ENCODE data around the gene FTL. TPM values are rescaled to one million over a fixed set of nuclear protein-coding genes. Genes with fewer than 3 reads are reported as not detected.

FTL gene
- total RNA-seq, 2 experiments from 2014 or later, result 616 to 627 TPM

DNA sequence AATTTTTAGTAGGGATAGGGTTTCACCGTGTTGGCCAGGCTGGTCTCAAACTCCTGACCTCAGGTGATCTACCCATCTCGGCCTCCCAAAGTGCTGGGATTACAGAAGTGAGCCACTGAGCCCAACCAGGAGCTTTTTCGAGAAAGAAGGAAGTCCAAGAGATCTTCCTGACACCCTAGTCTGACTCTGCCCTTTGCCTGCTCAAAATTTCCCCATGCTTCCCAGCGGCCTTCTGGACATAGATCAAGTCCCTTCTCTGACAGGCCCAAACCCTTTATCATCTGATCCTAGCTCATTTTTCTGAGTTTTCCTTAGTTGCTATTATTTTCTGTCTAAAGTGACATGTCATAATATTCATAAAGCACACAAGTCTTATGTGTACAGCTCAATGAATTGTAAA, 12.0 kb upstream of the FTL start:
- ATAC-seq (ENCODE audit: poor library complexity) (no peak), DNase-seq (no peak)
- Mint-ChIP-seq H3K27ac (no peak overlapping the region), H3K36me3 (ENCODE audit: low read depth) (peaks cover 12% of the 10 kb centered on the region), H3K4me3 (peak overlapping the region; percentile 69), H3K27me3 (no peaks in the 10 kb centered on the region), H3K4me1 (ENCODE audit: low read depth) (peaks cover 31% of the 10 kb centered on the region), H3K9me3 (no peaks in the 10 kb centered on the region)
- TF ChIP-seq, protein P1, sequence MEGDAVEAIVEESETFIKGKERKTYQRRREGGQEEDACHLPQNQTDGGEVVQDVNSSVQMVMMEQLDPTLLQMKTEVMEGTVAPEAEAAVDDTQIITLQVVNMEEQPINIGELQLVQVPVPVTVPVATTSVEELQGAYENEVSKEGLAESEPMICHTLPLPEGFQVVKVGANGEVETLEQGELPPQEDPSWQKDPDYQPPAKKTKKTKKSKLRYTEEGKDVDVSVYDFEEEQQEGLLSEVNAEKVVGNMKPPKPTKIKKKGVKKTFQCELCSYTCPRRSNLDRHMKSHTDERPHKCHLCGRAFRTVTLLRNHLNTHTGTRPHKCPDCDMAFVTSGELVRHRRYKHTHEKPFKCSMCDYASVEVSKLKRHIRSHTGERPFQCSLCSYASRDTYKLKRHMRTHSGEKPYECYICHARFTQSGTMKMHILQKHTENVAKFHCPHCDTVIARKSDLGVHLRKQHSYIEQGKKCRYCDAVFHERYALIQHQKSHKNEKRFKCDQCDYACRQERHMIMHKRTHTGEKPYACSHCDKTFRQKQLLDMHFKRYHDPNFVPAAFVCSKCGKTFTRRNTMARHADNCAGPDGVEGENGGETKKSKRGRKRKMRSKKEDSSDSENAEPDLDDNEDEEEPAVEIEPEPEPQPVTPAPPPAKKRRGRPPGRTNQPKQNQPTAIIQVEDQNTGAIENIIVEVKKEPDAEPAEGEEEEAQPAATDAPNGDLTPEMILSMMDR (IDR thresholded peaks at IDR 0.05), result no peak
- no peak overlapping the region for H3K27ac ChIP-seq (ENCODE audit: low read depth in 1 of 2, low read length in 2 of 2)
- CTCF ChIA-PET, result interaction anchor here (0.7 to 2.2 kb wide), 3 partner anchors 18 to 164 kb away, joined by 3 to 9 read pairs (median 4); partner anchors contain the start of genes GYS1 and RUVBL2
- H3K27me3 ChIP-seq (ENCODE audit: control insufficient read depth in 1 of 2, insufficient read depth in 2 of 2, low read length in 2 of 2), result no peaks in the 10 kb centered on the region
- peaks cover 20% of the 10 kb centered on the region for H3K4me1 ChIP-seq (ENCODE audit: insufficient read depth, low read length)
- intact Hi-C loops (cut with DNase I, micrococcal nuclease), result no loop called here
- H3K36me3 ChIP-seq (ENCODE audit: insufficient read depth, low read length), result no peaks in the 10 kb centered on the region
- POLR2A ChIA-PET, result interaction anchor here (1.0 to 3.3 kb wide), 3 partner anchors 9 to 15 kb away, joined by 3 to 38 read pairs (median 4); partner anchors contain the start of gene FTL
- H3K4me3 ChIP-seq (ENCODE audit: low read length), result no peak overlapping the region
- no peaks in the 10 kb centered on the region for H3K9me3 ChIP-seq (ENCODE audit: control insufficient read depth in 1 of 2, insufficient read depth in 1 of 2, low read length in 2 of 2)

DNA sequence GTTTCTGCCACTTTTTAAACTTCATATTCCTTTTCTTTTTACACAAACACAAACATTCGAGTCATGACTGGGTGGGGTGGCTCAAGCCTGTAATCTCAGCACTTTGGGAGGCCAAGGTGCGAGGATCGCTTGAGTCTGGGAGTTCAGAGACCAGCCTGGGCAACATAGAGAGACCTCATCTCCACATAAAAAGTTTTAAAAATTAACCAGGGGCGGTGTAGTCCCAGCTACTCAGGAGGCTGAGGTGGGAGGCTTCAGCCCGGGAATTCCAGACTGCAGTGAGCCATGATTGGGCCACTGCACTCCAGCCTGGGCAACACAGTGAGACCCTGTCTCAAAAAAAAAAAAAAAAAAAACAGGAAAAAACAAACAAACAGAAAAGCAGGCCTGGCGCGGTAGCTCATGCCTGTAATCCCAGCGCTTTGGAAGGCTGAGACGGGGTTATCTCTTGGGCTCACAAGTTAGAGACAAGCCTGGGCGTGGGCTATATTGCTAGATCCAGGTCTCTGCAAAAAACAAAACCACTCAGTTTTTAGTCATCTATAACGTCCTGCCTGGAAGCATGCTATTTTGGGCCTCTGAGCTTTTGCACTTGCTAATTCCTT, 11.0 kb upstream of the FTL start:
- Mint-ChIP-seq H3K27ac (peak overlapping the region; percentile 16), H3K36me3 (ENCODE audit: low read depth) (peaks cover 12% of the 10 kb centered on the region), H3K27me3 (no peaks in the 10 kb centered on the region), H3K4me3 (peak overlapping the region; percentile 90), H3K4me1 (ENCODE audit: low read depth) (peaks cover 31% of the 10 kb centered on the region), H3K9me3 (no peaks in the 10 kb centered on the region)
- H3K27ac ChIP-seq (ENCODE audit: low read depth in 1 of 2, low read length in 2 of 2), result peak overlapping the region in 1 of 2 donors; percentile 69
- ATAC-seq (ENCODE audit: poor library complexity) (peak; percentile 5), DNase-seq (no peak)
- TF ChIP-seq, protein P1 (IDR thresholded peaks at IDR 0.05), result no peak
- ChIA-PET CTCF (interaction anchor here (2.2 kb wide), 1 partner anchor 39 kb away, joined by 9 read pairs; the partner anchor contains the start of genes GYS1 and RUVBL2), POLR2A (interaction anchor here (0.6 to 3.3 kb wide), 8 partner anchors 11 to 254 kb away, joined by 3 to 38 read pairs (median 4); partner anchors contain the start of genes BCAT2, FTL, NUCB1 and PPP1R15A)
- no peaks in the 10 kb centered on the region for H3K27me3 ChIP-seq (ENCODE audit: control insufficient read depth in 1 of 2, insufficient read depth in 2 of 2, low read length in 2 of 2)
- H3K9me3 ChIP-seq (ENCODE audit: control insufficient read depth in 1 of 2, insufficient read depth in 1 of 2, low read length in 2 of 2), result no peaks in the 10 kb centered on the region
- H3K4me3 ChIP-seq (ENCODE audit: low read length), result peak overlapping the region; percentile 99
- no peaks in the 10 kb centered on the region for H3K36me3 ChIP-seq (ENCODE audit: insufficient read depth, low read length)
- peaks cover 20% of the 10 kb centered on the region for H3K4me1 ChIP-seq (ENCODE audit: insufficient read depth, low read length)
- intact Hi-C loops (cut with DNase I, micrococcal nuclease), result no loop called here

DNA sequence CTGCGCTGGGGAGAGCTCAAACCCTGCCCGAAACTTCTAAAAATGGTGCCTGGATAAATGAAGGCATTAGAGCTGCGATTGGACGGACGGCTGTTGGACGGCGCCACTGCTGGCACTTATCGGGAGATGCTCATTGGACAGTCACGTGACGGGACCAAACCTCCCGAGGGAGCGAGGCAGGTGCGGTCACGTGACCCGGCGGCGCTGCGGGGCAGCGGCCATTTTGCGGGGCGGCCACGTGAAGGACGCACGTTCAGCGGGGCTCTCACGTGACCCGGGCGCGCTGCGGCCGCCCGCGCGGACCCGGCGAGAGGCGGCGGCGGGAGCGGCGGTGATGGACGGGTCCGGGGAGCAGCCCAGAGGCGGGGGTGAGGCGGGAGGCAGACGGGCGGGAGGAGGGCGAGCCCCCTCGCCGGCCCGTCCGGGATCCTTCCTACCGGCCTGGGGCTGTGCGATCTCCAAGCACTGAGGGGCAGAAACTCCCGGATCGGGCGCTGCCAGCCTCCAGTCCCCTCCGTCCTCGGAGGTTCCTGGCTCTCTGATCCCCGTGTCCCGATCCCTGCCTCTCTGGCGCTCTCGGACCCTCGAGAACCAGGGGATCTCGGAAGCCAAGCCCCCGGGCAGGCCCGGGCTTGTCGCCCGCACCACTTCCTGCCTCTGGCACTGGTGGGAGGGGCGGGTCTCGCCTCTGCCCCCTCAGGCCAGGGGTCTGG, 10.4 kb upstream of the FTL start, which contains the start of gene BAX:
Gene BAX (plus strand): TSS at position 281 of the 713 bp plus-strand sequence. CDS start 54 bp downstream, at position 335.
- peak; percentile 83 for ATAC-seq (ENCODE audit: poor library complexity)

More for the DNA sequence above, 10.4 kb upstream of the FTL start, which contains the start of gene BAX:
- Mint-ChIP-seq H3K27ac (peak within 1 kb of the TSS; percentile 72), H3K4me1 (ENCODE audit: low read depth) (peaks cover 31% of the 10 kb centered on the region), H3K36me3 (ENCODE audit: low read depth) (peaks cover 12% of the 10 kb centered on the region), H3K27me3 (no peaks in the 10 kb centered on the region), H3K4me3 (peak within 1 kb of the TSS; percentile 90), H3K9me3 (no peaks in the 10 kb centered on the region)
- no peaks in the 10 kb centered on the region for H3K36me3 ChIP-seq (ENCODE audit: insufficient read depth, low read length)
- intact Hi-C loops (cut with DNase I, micrococcal nuclease), result loop anchor here in 1 of 2 experiments (1.0 kb wide), 1 partner anchor 11 kb away; the partner anchor contains the start of gene FTL
- ChIA-PET POLR2A (interaction anchor here (0.6 to 3.3 kb wide), 8 partner anchors 11 to 254 kb away, joined by 3 to 38 read pairs (median 4); partner anchors contain the start of genes BCAT2, FTL, NUCB1 and PPP1R15A), CTCF (interaction anchor here (1.7 to 2.2 kb wide), 2 partner anchors 16 to 39 kb away, joined by 5 to 9 read pairs; partner anchors contain the start of genes GYS1 and RUVBL2)
- TF ChIP-seq, protein P1 (IDR thresholded peaks at IDR 0.05), result no peak
- peak; percentile 67 to 91 (median 80) for DNase-seq
- no peaks in the 10 kb centered on the region for H3K27me3 ChIP-seq (ENCODE audit: control insufficient read depth in 1 of 2, insufficient read depth in 2 of 2, low read length in 2 of 2)
- H3K4me3 ChIP-seq (ENCODE audit: low read length), result peak within 1 kb of the TSS; percentile 99
- no peaks in the 10 kb centered on the region for H3K9me3 ChIP-seq (ENCODE audit: control insufficient read depth in 1 of 2, insufficient read depth in 1 of 2, low read length in 2 of 2)
- H3K4me1 ChIP-seq (ENCODE audit: insufficient read depth, low read length), result peaks cover 25% of the 10 kb centered on the region
- H3K27ac ChIP-seq (ENCODE audit: low read depth in 1 of 2, low read length in 2 of 2), result peak within 1 kb of the TSS; percentile 69 to 90

Measured in CD4-positive, alpha-beta T cell (primary cell).